Activated naive CD4-positive, alpha-beta T cell (primary cell): ENCODE results near the gene PLCH1.

Experiments used
- DNase-seq, 4 experiments: peaks; one replicate each; lab custom pipeline; 2025; lab: John Stamatoyannopoulos, UW

PLCH1 gene

GRCh38 chr3:155548195-155548594, 196.7 kb downstream of the PLCH1 start:
- no peak for DNase-seq

GRCh38 chr3:155535098-155535497, 209.8 kb downstream of the PLCH1 start:
- no peak for DNase-seq

GRCh38 chr3:155528579-155528978, 216.3 kb downstream of the PLCH1 start:
- no peak for DNase-seq

- DNase-seq = no peak
These were observed 219.5 kb downstream of the PLCH1 start for GRCh38 chr3:155525324-155525833.

- no peak for DNase-seq
These were observed 224.4 kb downstream of the PLCH1 start for GRCh38 chr3:155520463-155520862.

GRCh38 chr3:155519078-155519477, 225.8 kb downstream of the PLCH1 start:
- no peak for DNase-seq

GRCh38 chr3:155517903-155518302, 227.0 kb downstream of the PLCH1 start:
- DNase-seq = no peak

GRCh38 chr3:155516439-155516838, 228.4 kb downstream of the PLCH1 start:
- DNase-seq = no peak

GRCh38 chr3:155512867-155513261, 232.0 kb downstream of the PLCH1 start:
- no peak for DNase-seq

GRCh38 chr3:155512175-155512866, 232.6 kb downstream of the PLCH1 start:
- no peak for DNase-seq

- DNase-seq = no peak
These were observed 240.2 kb downstream of the PLCH1 start for GRCh38 chr3:155504682-155505081.

GRCh38 chr3:155502630-155503029, 242.2 kb downstream of the PLCH1 start:
- DNase-seq = no peak

GRCh38 chr3:155500194-155500818, 244.6 kb downstream of the PLCH1 start:
- DNase-seq = no peak

GRCh38 chr3:155497930-155498647, 246.8 kb downstream of the PLCH1 start:
- DNase-seq = no peak

- no peak for DNase-seq
These were observed 248.7 kb downstream of the PLCH1 start for GRCh38 chr3:155496206-155496605.

GRCh38 chr3:155495387-155495786, 249.5 kb downstream of the PLCH1 start:
- no peak for DNase-seq

GRCh38 chr3:155494332-155494731, 250.5 kb downstream of the PLCH1 start:
- DNase-seq = no peak

GRCh38 chr3:155492841-155493240, 252.0 kb downstream of the PLCH1 start:
- no peak for DNase-seq

GRCh38 chr3:155491696-155492095, 253.2 kb downstream of the PLCH1 start:
- DNase-seq = no peak

GRCh38 chr3:155488671-155489070, 256.2 kb downstream of the PLCH1 start:
- no peak for DNase-seq

GRCh38 chr3:155485897-155486296, 259.0 kb downstream of the PLCH1 start:
- DNase-seq = no peak

GRCh38 chr3:155481591-155481990, 263.3 kb downstream of the PLCH1 start:
- DNase-seq = no peak

GRCh38 chr3:155481089-155481488, 263.8 kb downstream of the PLCH1 start:
- DNase-seq = no peak
